ENCODE results near the gene EXOC2.

- TF ChIP-seq YY1 (IDR thresholded peaks at IDR 0.05; ENCODE audit: low read depth) (no peak), FOXM1 (IDR thresholded peaks at IDR 0.05; ENCODE audit: borderline replicate concordance, low read depth) (no peak), TEAD4 (IDR thresholded peaks at IDR 0.05) (no peak), REST (IDR thresholded peaks at IDR 0.05; ENCODE audit: low read depth) (no peak), TAF1 (IDR thresholded peaks at IDR 0.05; ENCODE audit: low read depth) (no peak), MAX (IDR thresholded peaks at IDR 0.05) (no peak), EP300 (IDR thresholded peaks at IDR 0.05; ENCODE audit: borderline replicate concordance) (no peak), RAD21 (IDR thresholded peaks at IDR 0.05; ENCODE audit: low read depth) (no peak), USF1 (IDR thresholded peaks at IDR 0.05) (no peak)
Observed at GRCh38 chr6:620166-620565, 72.8 kb downstream of the EXOC2 start.
